Astrocyte of the spinal cord (primary cell): Measurements from ENCODE around the gene SNN.

Experiments
- DNase-seq: peaks from one replicate; pipeline ENCODE4 v3.0.0; 2011; ENCODE audit warnings: low read depth, low spot score
- H3K4me3 ChIP-seq: 2 replicates; pipeline ENCODE4 v1.5.1; 2011; ENCODE audit warnings: low read depth, mild to moderate bottlenecking, low read length, moderate library complexity
- CTCF ChIP-seq: IDR thresholded peaks from 2 replicates; pipeline ENCODE4 v1.5.1; 2012; ENCODE audit warnings: low read depth, mild to moderate bottlenecking, low read length, inconsistent platforms
- in situ Hi-C: cut with HindIII; loops from 2 replicates; pipeline ENCODE4 v1.10.0; 2017; ENCODE audit warnings: low sequenced_read_pairs

Gene SNN

GRCh38 chr16:11667824-11668622, at the start of gene SNN:
Gene SNN, plus strand, starts transcription at chr16:11668455. Its CDS starts 7,605 bp downstream, at chr16:11676060.
- in situ Hi-C loops: no loop called here
- peak within 1 kb of the TSS; percentile 61 for H3K4me3 ChIP-seq
- DNase-seq: peak; percentile 83
- TF ChIP-seq CTCF: no peak

GRCh38 chr16:11619327-11619851, 48.9 kb upstream of the SNN start:
- no peak for TF ChIP-seq CTCF
- H3K4me3 ChIP-seq: no peak overlapping the region
- no peak for DNase-seq
- in situ Hi-C loops: no loop called here

- in situ Hi-C loops: no loop called here
- no peak overlapping the region for H3K4me3 ChIP-seq
- DNase-seq: no peak
- TF ChIP-seq CTCF: no peak
These were observed 47.8 kb upstream of the SNN start for GRCh38 chr16:11620243-11621003.

GRCh38 chr16:11621539-11621919, 46.7 kb upstream of the SNN start:
- TF ChIP-seq CTCF: no peak
- DNase-seq: no peak
- no peak overlapping the region for H3K4me3 ChIP-seq
- in situ Hi-C loops: no loop called here

- no peak for TF ChIP-seq CTCF
- in situ Hi-C loops: no loop called here
- DNase-seq: no peak
- H3K4me3 ChIP-seq: no peak overlapping the region
These were observed 46.2 kb upstream of the SNN start for GRCh38 chr16:11621920-11622651.

GRCh38 chr16:11624205-11624604, 44.0 kb upstream of the SNN start:
- no peak for TF ChIP-seq CTCF
- in situ Hi-C loops: no loop called here
- DNase-seq: no peak
- no peak overlapping the region for H3K4me3 ChIP-seq
